Measurements from ENCODE around the gene CASK.

DNA sequence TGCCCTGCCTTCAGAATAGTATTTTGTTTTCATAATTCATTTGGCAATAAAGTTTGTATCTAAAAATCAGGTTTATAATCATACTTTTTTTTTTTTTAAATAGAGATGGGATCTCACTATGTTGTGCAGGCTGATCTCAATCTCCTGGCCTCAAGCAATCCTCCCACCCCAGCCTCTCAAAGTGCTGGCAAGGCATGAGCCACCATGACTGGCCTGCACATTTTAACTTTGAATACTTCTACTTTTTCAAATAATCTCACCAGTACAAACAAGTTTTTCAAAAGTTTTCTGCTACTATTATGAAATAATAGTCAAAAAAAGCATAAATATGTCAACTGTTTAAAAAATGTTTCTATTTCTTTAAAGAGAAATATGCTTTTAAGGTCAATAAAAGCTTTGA, 304.1 kb downstream of the CASK start:
- TF ChIP-seq, protein P1, sequence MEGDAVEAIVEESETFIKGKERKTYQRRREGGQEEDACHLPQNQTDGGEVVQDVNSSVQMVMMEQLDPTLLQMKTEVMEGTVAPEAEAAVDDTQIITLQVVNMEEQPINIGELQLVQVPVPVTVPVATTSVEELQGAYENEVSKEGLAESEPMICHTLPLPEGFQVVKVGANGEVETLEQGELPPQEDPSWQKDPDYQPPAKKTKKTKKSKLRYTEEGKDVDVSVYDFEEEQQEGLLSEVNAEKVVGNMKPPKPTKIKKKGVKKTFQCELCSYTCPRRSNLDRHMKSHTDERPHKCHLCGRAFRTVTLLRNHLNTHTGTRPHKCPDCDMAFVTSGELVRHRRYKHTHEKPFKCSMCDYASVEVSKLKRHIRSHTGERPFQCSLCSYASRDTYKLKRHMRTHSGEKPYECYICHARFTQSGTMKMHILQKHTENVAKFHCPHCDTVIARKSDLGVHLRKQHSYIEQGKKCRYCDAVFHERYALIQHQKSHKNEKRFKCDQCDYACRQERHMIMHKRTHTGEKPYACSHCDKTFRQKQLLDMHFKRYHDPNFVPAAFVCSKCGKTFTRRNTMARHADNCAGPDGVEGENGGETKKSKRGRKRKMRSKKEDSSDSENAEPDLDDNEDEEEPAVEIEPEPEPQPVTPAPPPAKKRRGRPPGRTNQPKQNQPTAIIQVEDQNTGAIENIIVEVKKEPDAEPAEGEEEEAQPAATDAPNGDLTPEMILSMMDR (IDR thresholded peaks at IDR 0.05; ENCODE audit: poor library complexity) = no peak
- TF ChIP-seq EZH2 (IDR thresholded peaks at IDR 0.05; ENCODE audit: borderline replicate concordance) = no peak
